ENCODE measurements around the gene WDR73. TPM values are rescaled to one million over a fixed set of nuclear protein-coding genes. Genes with fewer than 3 reads are reported as not detected.

WDR73 gene
- total and polyA plus RNA-seq, 2 donors (not counting 3 experiments of a cell fraction or from before 2014, with no cell fraction given) = 29.0 to 29.1 TPM

DNA sequence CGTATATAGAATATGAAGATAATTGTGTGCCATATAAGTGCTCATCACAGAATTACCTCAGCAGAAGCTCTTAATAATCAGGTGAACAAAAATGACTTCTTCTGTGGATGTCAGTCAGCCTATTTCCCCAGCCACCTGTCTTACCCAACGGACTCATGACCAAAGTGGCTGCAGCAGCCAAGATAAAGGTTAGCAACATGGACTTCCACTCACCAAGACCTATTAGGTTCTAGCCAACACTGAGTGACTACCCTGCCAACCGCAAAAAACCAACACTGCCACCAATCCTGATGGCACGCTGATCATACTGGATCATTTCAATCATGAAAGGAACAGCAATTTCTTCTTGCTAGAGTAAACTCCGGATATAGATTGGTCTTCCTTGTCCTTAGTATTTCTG, 49.7 kb upstream of the WDR73 start:
- Histone ChIP-seq H3K79me2 (ENCODE audit: control insufficient read depth, insufficient read depth, low read length) (peaks cover 92% of the 10 kb centered on the region), H3K9me1 (replicated peaks; ENCODE audit: control insufficient read depth, extremely low read depth, insufficient read depth, low read length) (no peaks in the 10 kb centered on the region), H4K20me1 (replicated peaks; ENCODE audit: control insufficient read depth, extremely low read depth, insufficient read depth, low read length) (peaks cover 7% of the 10 kb centered on the region), H3K4me2 (ENCODE audit: insufficient read depth, low read length) (no peak overlapping the region), H3K9me3 (replicated peaks; ENCODE audit: control insufficient read depth, insufficient read depth, low read length) (no peaks in the 10 kb centered on the region), H3K4me3 (replicated peaks in 1 of 3; ENCODE audit: insufficient read depth in 1 of 3, low read depth in 1 of 3, low read length in 3 of 3) (no peak overlapping the region), H3K9ac (replicated peaks; ENCODE audit: extremely low read depth, insufficient read depth, low read length) (no peak overlapping the region), H2AFZ (ENCODE audit: low read depth, low read length) (no peak overlapping the region), H3K4me1 (ENCODE audit: control insufficient read depth, extremely low read depth, insufficient read depth, low read length) (no peaks in the 10 kb centered on the region), H3K27me3 (ENCODE audit: control insufficient read depth in 2 of 2, insufficient read depth in 2 of 2, low read length in 2 of 2) (no peaks in the 10 kb centered on the region), H3K36me3 (ENCODE audit: control insufficient read depth in 2 of 2, extremely low read depth in 1 of 2, insufficient read depth in 2 of 2, low read length in 2 of 2) (no peaks in the 10 kb centered on the region), H3K27ac (ENCODE audit: insufficient read depth, low read depth, low read length) (no peak overlapping the region)
- ChIA-PET POLR2A (no interaction called here), CTCF (interaction anchor here (0.8 to 1.5 kb wide), 4 partner anchors 10 to 29 kb away, joined by 3 to 4 read pairs (median 3); partner anchors contain the start of gene SEC11A)
- dilution Hi-C loops (cut with MboI; ENCODE audit: extremely low pct_ligation_motif_present, low sequenced_read_pairs) (no loop called here), intact Hi-C loops (cut with micrococcal nuclease) (no loop called here)
- BruUV-seq (replicated peaks) = no TSS peak
- TF ChIP-seq GATA2 (IDR thresholded peaks at IDR 0.05; ENCODE audit: insufficient read depth, insufficient read length, low read depth, low read length) (no peak), EZH2 (IDR thresholded peaks at IDR 0.05; ENCODE audit: borderline replicate concordance, low read depth, low read length, severe bottlenecking) (no peak), POLR2AphosphoS5 (IDR thresholded peaks at IDR 0.05; ENCODE audit: insufficient read depth, low read depth, low read length) (no peak), POLR2A (IDR thresholded peaks at IDR 0.05; ENCODE audit: low read depth, low read length) (no peak), FOS (IDR thresholded peaks at IDR 0.05; ENCODE audit: borderline replicate concordance, insufficient read depth, low read length) (no peak), JUN (IDR thresholded peaks at IDR 0.05; ENCODE audit: borderline replicate concordance, insufficient read depth, insufficient read length, low read depth) (no peak), MYC (IDR thresholded peaks at IDR 0.05; ENCODE audit: low read depth, low read length) (no peak)
- TF ChIP-seq, protein P1, sequence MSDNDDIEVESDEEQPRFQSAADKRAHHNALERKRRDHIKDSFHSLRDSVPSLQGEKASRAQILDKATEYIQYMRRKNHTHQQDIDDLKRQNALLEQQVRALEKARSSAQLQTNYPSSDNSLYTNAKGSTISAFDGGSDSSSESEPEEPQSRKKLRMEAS (IDR thresholded peaks at IDR 0.05; ENCODE audit: insufficient read depth, insufficient read length) = no peak
- TF ChIP-seq, protein P2, sequence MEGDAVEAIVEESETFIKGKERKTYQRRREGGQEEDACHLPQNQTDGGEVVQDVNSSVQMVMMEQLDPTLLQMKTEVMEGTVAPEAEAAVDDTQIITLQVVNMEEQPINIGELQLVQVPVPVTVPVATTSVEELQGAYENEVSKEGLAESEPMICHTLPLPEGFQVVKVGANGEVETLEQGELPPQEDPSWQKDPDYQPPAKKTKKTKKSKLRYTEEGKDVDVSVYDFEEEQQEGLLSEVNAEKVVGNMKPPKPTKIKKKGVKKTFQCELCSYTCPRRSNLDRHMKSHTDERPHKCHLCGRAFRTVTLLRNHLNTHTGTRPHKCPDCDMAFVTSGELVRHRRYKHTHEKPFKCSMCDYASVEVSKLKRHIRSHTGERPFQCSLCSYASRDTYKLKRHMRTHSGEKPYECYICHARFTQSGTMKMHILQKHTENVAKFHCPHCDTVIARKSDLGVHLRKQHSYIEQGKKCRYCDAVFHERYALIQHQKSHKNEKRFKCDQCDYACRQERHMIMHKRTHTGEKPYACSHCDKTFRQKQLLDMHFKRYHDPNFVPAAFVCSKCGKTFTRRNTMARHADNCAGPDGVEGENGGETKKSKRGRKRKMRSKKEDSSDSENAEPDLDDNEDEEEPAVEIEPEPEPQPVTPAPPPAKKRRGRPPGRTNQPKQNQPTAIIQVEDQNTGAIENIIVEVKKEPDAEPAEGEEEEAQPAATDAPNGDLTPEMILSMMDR (IDR thresholded peaks at IDR 0.05; ENCODE audit: extremely low read depth in 1 of 2, insufficient read depth in 1 of 2, low read depth in 1 of 2, low read length in 2 of 2) = no peak
- DNase-seq (ENCODE audit: low read depth, low spot score) = no peak
- no peak for FAIRE-seq
